Lower leg skin (tissue), 4 donors: ENCODE data around the gene CFAP53. TPM values are rescaled to one million over a fixed set of nuclear protein-coding genes. Genes with fewer than 3 reads are reported as not detected.

Experiments
- DNase-seq, 2 donors: peaks; one replicate each; pipeline ENCODE4 v3.0.0-alpha.2; 2019; ENCODE audit warnings: low spot score in 2 of 2
- H3K4me3 ChIP-seq: fragments of 200-600 bp; sonication (generic); 2 replicates; pipeline ENCODE4 v1.5.1; 2017; ENCODE audit warnings: mild to moderate bottlenecking, low read depth; ENCODE audit not compliant: poor library complexity, severe bottlenecking
- CTCF ChIP-seq, 3 donors: fragments of 450-650 bp; IDR thresholded peaks; one replicate each; pipeline ENCODE4 v1.5.1; 2016; ENCODE audit warnings: antibody characterized with exemption in 3 of 3, mild to moderate bottlenecking in 3 of 3, moderate library complexity in 2 of 3
- POLR2A ChIP-seq, 2 donors: fragments of 450-650 bp; IDR thresholded peaks; one replicate each; pipeline ENCODE4 v1.6.1; 2016 to 2017; ENCODE audit warnings: antibody characterized with exemption in 2 of 2, mild to moderate bottlenecking in 1 of 2, moderate library complexity in 1 of 2
- WGBS, 2 donors: methylation state at CpG; one replicate each; pipeline ENCODE4 v1.1.5; 2018; 5-methylcytosine and 5-hydroxymethylcytosine counted together
- intact Hi-C: fragments of 100-400 bp; cut with DNase I; formaldehyde crosslinking; loops from one replicate; pipeline ENCODE4 v1.15.0; 2023; ENCODE audit warnings: low total_unique reads
- total RNA-seq, 4 donors: library from RNA; depleted of rRNA; stranded (reverse); fragments of >200 nt; gene quantifications; one replicate each; pipeline ENCODE4 v1.1.0, GENCODE V29; 2016

Gene CFAP53
- total RNA-seq, 4 donors from 2014 or later: 0.23 to 0.37 (median 0.34) TPM; not detected in 1

DNA sequence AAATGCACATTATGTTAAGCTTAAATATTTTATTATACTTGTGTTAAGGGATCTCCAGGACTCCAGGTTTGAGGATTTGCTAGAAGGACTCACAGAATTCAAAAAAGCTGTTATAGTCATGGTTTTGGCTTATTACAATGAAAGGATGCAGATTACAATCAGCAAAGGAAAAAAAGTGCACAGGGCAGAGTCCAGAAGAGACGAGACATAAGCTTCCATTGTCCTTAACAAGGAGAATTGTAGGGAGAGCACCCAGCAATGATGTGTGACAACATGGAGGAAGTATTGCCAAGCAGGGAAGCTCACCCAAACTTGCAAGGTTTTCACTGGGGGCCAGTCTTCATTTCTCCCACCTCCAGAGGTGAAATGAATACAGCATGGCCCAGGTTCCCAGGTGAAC, 58.6 kb downstream of the CFAP53 start:
- no peak for DNase-seq
- TF ChIP-seq POLR2A (IDR thresholded peaks at IDR 0.05) (no peak), CTCF (IDR thresholded peaks at IDR 0.05) (no peak)
- intact Hi-C loops: no loop called here
- WGBS, 2 donors: 28 to 30% methylated on average over 1 of the region's 1 CpG
- H3K4me3 ChIP-seq: no peak overlapping the region

GRCh38 chr18:50203801-50204604, 62.3 kb downstream of the CFAP53 start:
- no peak for TF ChIP-seq POLR2A (IDR thresholded peaks at IDR 0.05)
- no peak for TF ChIP-seq CTCF (IDR thresholded peaks at IDR 0.05)
- intact Hi-C loops: no loop called here
- no peak overlapping the region for H3K4me3 ChIP-seq
- no peak for DNase-seq
- 20 to 24% methylated on average over 24 of the region's 24 CpGs for WGBS, 2 donors

DNA sequence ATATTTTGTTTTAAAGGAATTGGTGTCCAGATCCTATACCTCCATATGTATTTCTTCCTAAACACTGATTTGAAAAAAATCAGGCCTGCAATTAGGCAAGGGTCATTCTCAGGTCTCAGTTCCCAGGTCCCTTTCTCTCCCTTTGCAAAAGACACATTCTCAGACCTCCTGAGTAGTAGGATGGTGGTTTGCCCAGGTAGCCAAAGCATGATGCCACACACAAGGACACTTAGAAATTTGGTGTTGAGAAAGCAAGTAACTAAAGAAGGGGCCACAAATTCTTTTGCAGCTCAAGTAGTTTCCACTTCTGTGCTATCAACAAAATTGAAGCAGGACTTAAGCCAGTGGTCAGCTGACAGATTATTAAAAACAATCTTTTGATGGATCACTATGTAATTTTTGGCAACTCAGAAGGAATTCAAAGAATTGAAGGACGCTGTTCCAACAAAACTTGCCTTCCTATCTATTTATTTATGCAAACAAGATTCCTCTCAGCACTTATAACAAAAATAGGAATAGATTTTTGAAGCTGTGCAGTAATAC, 64.7 kb downstream of the CFAP53 start:
- intact Hi-C loops: no loop called here

DNA sequence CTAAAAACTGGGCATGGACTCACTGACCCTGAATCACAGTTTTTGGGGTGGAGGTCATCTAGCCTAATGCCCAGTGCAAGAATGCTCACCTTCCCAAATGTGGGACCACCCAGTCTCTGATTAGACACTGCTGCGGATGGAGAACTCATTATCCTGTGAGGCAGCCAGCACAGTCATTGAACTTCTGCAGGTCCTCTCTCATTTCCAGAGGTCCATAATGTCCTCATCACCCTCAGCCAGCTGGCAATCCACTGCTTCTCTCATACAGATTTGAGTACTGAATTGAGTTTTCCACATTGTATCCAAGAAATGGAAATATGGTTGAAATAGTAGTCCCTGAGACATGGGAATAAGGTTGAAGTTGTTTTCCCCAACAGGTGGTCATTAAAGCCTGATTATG, 66.4 kb downstream of the CFAP53 start:
- no peak overlapping the region for H3K4me3 ChIP-seq
- DNase-seq: no peak
- 69% methylated on average over 1 of the region's 1 CpG for WGBS, 2 donors
- TF ChIP-seq CTCF (IDR thresholded peaks at IDR 0.05) (no peak), POLR2A (IDR thresholded peaks at IDR 0.05) (no peak)
- intact Hi-C loops: no loop called here

More for the DNA sequence above, 64.7 kb downstream of the CFAP53 start:
- TF ChIP-seq POLR2A (IDR thresholded peaks at IDR 0.05) (no peak), CTCF (IDR thresholded peaks at IDR 0.05) (no peak)
- 69 to 75% methylated on average over 1 of the region's 1 CpG for WGBS, 2 donors
- no peak for DNase-seq
- no peak overlapping the region for H3K4me3 ChIP-seq

DNA sequence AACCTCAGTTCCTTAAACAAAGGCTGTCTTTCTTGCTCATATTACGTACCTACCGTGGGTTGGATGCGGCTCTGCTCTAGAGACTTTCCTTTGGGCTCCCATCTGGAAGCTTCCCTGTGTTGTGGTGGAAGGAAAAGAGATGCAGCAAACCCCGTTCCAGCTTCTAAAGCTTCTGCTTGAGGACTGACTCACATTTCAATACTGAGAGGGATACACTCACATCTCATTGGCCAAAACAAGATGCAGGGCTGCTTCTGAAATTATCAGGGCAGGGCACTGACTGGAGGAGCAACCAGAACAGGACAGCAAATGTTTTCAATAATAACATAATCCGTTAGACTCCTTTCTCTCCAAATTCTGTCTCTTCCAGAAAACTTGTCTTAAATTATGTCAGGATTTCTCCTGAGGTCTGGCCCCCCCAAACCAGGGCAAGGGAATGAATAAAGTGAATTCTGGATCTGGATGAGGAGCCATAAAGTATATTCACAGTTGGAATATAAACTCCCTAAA, 66.9 kb downstream of the CFAP53 start:
- no peak overlapping the region for H3K4me3 ChIP-seq
- no peak for TF ChIP-seq POLR2A (IDR thresholded peaks at IDR 0.05)
- 47 to 48% methylated on average over 5 of the region's 5 CpGs for WGBS, 2 donors
- no peak for DNase-seq
- intact Hi-C loops: no loop called here

DNA sequence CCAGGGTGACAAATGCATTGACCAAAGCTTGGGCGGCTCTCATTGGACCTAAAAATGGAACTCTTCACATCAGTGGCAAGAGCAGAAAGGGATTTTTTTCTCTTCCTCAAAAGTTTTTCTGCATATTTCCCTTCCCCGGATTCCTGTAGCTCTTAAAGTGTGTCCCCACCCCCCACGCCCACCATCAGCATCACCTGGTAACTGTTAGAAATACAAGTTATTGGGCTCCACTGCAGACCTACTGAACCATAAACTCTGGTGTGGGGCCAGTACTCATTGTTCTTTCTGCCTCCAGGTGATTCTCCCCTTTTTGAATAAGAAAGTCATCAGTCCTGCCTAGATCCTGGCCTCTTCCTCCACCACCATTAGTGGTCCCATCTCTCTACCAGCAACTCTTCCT, 70.0 kb downstream of the CFAP53 start:
- H3K4me3 ChIP-seq: no peak overlapping the region
- WGBS, 2 donors: 85 to 88% methylated on average over 3 of the region's 3 CpGs
- no peak for TF ChIP-seq CTCF (IDR thresholded peaks at IDR 0.05)
- TF ChIP-seq POLR2A (IDR thresholded peaks at IDR 0.05): no peak
- no peak for DNase-seq
- intact Hi-C loops: no loop called here
